ENCODE data around the gene TNKS2.
A peak's percentile ranks its signal among the peaks of the same experiment; 100 is the strongest.
"Not testable (repeated sequence)": the region's sequence is repeated elsewhere in the genome, so short reads cannot be mapped to it uniquely, and the experiment has no call there.

Gene TNKS2

GRCh38 chr10:91788527-91788926 lies 9.7 kb upstream of the TNKS2 start:
- intact Hi-C loops (cut with DNase I) = no loop called here
- no peak for DNase-seq

DNA sequence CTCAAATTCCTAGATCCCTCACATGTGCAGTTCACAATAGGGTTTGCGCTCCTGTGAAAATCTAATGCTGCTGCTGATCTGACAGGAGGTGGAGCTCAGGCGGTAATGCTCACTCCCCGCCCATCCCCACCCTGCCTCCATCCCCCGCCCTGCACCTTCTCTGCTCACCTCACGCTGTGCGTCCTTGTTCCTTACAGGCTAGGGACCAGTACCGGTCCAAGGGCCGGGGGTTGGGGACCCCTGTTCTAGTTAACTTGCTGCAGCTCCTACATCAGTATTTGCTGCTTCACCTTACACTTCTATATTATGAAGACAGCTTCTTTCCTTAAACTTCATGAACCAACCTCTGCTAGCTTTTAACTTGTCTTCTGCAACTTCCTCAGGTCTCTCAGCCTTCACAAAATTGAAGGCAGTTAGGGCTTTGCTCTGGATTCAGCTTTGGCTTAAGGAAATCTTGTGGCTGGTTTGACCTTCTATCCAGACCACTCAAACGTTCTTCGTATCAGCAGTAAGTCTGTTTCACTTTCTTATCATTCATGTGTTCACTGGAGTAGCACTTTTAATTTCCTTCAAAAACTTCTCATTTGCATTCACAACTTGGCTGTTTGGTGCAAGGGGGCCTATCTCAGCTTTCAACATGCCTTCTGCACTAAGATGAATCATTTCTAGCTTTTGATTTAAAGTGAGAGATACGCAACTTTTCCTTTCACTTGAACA lies 1.7 kb upstream of the TNKS2 start:
- intact Hi-C loops (cut with DNase I) = loop anchor here (5.0 to 10.0 kb wide), 2 partner anchors 164 to 778 kb away; partner anchors contain the start of genes IDE and PPP1R3C
- DNase-seq = peak in 6 of 10 donors; percentile 9 to 74 (median 42)

DNA sequence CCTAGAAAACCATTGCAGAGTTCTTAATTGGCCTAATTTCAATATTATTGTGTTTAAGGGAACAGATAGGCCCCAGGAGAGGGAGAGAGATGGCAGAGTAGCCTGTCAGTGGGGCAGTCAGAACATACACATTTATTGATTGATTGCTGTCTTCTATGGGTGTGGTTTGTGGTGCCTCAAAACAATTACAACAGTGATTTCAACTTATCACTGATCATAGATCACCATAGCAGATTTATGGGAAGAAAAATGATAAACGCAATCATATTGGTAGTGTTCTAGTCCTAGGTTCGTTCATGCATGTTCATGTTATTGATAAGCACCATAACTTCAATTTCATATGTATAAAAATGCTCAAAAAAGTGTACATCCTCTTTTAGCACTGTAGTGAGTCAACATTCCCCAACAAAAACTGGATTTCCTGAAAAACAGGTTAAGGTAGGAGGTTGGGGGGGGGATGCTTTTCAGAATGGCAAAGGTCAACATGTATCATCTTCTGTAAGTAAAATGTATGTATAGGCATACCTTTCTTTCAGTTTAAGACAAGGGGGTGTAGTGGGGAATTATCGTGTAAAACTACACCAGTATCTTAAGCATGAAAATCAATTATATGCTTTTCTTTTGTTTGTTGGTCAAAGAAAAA lies 1.1 kb upstream of the TNKS2 start:
- intact Hi-C loops (cut with DNase I) = loop anchor here (5.0 to 10.0 kb wide), 2 partner anchors 165 to 778 kb away; partner anchors contain the start of genes IDE and PPP1R3C
- DNase-seq = no peak

DNA sequence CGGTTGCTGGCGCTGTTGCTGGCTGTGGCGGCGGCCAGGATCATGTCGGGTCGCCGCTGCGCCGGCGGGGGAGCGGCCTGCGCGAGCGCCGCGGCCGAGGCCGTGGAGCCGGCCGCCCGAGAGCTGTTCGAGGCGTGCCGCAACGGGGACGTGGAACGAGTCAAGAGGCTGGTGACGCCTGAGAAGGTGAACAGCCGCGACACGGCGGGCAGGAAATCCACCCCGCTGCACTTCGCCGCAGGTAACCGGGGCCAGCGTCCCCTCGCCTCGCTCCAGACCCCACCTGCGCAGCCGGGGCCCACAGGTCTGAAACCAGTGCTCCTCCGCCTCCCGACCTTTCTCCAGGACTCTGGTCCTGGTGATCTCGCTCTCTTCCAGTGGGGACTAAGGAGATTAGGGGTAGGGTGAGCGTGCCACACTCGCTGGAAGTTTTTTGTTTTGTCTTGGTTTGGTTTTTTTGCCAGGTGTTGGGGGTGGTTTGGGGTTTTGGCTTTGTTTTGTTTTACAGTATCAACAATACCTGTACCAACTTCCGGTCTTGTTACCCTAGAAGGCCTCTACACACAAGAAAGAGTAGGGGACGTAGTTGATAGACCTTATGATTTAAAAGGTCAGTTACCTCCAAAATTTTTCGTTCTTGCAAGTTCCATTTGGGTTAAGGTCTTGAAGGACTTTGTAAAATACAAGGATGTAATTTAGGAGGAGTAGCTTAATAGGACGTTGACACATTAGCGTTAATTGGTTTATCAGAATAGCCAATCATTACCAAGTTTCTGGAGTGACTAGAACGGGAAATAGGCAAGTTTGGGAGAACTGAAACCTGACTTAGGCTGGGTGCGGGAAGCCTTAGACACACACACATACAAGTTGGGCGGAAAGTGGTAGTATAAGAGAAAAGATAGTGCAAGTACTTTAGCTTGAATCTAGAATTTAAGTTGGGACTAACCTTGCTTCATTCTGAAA lies 704 bp downstream of the TNKS2 start:
- intact Hi-C loops (cut with DNase I) = loop anchor here (5.0 to 10.0 kb wide), 2 partner anchors 167 to 776 kb away; partner anchors contain the start of genes IDE and PPP1R3C
- DNase-seq = peak in 6 of 10 donors; percentile 11 to 88 (median 15)

- intact Hi-C loops (cut with DNase I) = loop anchor here (5.0 to 10.0 kb wide), 2 partner anchors 167 to 775 kb away; partner anchors contain the start of genes IDE and PPP1R3C
- DNase-seq = no peak
Observed at GRCh38 chr10:91799612-91799975, 1.4 kb downstream of the TNKS2 start.

- no peak for DNase-seq
- intact Hi-C loops (cut with DNase I) = loop anchor here (10.0 kb wide), 1 partner anchor 105 kb away; the partner anchor contains the start of gene FGFBP3
Observed at GRCh38 chr10:91800182-91800581, 2.0 kb downstream of the TNKS2 start.

DNA sequence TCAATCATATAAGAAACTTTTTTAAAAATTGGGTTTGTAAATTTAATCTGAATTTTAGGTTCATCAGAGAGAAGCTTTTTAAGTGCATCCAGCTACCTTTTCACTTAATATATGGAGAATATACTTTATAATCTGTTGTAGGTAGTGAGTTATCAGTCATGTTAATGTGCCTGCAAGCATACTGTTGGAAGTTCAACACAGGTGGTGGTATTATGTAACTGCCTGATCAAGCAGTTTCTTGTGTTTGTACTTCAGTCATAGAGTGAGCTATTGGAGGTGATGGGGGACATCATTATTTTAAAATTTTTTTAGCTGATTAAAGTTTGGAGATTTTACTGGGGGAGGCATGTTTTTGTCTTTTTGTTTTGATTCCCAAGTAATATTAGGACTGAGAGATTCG lies 2.5 kb downstream of the TNKS2 start:
- no peak for DNase-seq
- intact Hi-C loops (cut with DNase I) = loop anchor here (10.0 kb wide), 1 partner anchor 104 kb away; the partner anchor contains the start of gene FGFBP3

DNA sequence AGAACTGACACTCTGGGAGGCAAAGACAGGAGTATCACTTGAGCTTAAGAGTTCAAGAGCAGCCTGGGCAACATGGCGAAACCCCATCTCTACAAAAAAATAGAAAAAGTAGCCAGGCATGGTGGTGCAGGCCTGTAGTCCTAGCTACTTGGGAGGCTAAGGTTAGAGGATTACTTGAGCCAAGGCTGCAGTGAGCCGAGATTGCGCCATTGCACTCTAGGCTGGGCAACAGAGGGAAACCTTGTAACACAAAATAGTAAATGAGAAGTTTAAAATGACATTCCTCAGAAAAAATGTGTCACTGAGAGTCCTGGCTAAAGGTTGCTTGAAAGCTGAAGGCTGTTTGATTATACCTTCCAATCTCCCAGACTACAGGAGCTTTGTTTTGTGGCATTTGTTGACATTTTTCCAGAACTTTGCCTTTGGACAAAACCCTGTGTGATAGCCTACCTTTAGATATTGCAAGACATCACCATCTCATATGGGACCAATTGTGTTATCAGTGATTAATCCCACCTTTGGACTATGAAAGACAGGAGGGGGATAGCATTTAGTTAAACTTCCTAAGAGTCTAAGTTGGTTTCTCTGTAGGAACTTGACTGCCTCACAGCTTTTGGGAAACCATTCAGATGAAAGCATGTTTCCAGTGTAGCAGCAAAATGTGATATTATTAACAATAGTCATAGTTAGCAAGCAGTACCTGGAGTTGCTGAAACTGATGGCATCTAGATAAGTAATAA lies 5.3 kb downstream of the TNKS2 start:
- no peak for DNase-seq
- intact Hi-C loops (cut with DNase I) = loop anchor here (10.0 kb wide), 1 partner anchor 101 kb away; the partner anchor contains the start of gene FGFBP3

DNA sequence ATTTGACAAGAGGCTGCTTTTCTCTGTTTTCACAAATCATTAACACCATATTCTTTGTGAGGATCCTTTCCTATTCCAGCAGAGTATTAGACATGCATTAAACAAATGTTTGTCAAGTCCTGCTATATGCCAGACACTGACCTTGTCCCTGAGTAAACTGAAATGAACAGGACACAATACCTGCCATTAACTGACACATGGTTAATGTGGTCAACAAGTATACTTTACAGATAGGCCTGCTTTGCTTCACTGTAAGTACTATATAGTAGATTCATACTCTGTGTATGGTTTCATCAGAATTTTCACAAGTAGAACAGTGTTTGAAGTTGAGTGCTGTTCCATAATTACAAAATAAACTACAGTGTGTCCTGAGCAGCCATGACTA lies 5.9 kb downstream of the TNKS2 start:
- intact Hi-C loops (cut with DNase I) = loop anchor here (10.0 kb wide), 1 partner anchor 101 kb away; the partner anchor contains the start of gene FGFBP3
- no peak for DNase-seq

DNA sequence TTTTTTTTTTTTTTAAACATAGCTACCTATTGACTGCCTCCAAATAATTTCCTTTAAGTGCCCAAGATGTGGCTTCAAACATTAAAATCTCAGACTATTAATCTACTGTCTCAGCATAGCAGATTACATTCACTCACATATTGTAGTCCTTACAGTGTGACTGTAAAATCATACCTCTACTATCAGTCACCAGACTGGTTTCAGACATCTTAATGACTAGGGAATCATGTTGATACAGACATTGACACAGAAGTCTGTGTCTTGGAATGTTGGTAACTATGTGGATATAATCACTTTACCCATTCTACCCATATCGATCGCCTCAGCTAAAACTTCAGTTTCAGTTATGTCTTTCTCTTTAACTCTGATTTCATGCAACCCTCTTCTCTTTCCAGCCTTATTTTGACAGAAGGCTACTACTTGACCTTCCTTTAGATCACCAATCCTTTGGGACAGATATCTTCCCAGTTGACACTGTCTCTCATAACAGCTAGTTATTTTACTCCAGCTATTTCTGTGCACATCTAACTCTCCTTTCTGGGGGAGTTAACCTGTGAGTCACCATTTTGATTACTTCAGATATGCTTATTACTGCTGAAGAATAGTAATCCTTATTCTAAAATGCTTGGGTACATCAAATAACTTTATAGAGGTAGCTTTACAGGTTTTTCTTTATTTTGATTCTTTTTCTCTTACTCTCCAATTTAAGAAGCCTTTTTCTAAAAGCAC lies 7.0 kb downstream of the TNKS2 start:
- intact Hi-C loops (cut with DNase I) = loop anchor here (10.0 kb wide), 1 partner anchor 100 kb away; the partner anchor contains the start of gene FGFBP3
- DNase-seq = no peak

DNA sequence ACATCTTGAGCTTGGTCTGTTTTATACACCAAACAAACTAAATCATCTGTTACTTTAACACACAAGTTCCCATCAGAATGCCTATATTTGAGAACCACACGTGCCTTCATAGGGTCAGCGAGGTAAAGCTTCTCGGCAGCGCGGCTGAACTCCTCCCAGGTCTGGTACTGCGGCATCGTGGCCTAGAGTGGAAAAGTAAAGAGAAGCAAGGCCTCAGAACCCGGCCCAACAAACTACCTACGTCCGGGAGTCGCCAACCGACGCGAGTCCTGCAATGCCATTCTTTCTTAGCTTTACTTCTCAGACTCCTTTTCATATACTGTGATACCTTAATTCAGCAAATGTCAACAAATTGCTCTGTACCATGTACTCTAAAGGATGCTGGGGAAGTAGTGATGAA lies 9.0 kb downstream of the TNKS2 start:
- not testable (repeated sequence) for DNase-seq
- intact Hi-C loops (cut with DNase I) = loop anchor here (10.0 kb wide), 1 partner anchor 98 kb away; the partner anchor contains the start of gene FGFBP3

- intact Hi-C loops (cut with DNase I) = no loop called here
- no peak for DNase-seq
Observed at GRCh38 chr10:91813251-91813650, 15.0 kb downstream of the TNKS2 start.

DNA sequence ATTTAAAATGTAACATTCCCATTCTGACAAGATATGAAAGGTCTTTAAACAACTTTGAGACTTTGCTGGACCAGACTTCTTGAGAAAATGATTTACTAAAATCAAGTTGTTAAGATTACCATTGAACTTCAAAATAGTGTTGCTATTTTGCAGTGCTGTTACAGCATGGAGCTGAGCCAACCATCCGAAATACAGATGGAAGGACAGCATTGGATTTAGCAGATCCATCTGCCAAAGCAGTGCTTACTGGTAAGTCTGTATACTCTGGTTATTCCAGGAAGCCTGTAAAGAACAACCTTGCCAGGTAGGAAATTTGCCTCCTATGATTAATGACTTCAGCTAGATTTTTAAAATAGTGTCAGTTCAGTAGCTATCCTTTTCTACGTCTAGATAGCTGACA lies 18.8 kb downstream of the TNKS2 start:
- intact Hi-C loops (cut with DNase I) = no loop called here

GRCh38 chr10:91820144-91820543 lies 21.9 kb downstream of the TNKS2 start:
- intact Hi-C loops (cut with DNase I) = no loop called here
- no peak for DNase-seq

More for the DNA sequence above, 18.8 kb downstream of the TNKS2 start:
- DNase-seq = no peak

- intact Hi-C loops (cut with DNase I) = no loop called here
Observed at GRCh38 chr10:91824076-91824475, 25.9 kb downstream of the TNKS2 start.

DNA sequence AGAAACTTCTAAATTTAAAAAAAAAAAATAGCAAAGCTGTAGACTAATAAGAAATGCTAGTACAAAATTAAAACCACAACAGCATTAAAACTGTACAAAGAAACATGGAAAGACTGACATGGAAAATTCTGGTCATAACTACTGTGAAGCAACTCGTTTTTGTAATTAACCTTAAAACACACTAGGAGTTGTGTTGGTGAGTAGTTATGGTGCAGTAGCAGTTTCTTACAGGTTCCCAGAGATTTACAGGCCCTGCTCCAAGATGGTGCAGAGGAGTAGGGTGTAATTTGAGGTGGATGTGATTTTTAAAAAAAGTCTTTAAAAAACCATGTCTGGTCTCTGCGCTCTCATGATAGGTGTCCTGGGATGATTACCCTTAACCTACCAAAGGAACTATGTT lies 31.0 kb downstream of the TNKS2 start:
- intact Hi-C loops (cut with DNase I) = no loop called here
- no peak for DNase-seq

More at GRCh38 chr10:91824076-91824475, 25.9 kb downstream of the TNKS2 start:
- DNase-seq = no peak

DNA sequence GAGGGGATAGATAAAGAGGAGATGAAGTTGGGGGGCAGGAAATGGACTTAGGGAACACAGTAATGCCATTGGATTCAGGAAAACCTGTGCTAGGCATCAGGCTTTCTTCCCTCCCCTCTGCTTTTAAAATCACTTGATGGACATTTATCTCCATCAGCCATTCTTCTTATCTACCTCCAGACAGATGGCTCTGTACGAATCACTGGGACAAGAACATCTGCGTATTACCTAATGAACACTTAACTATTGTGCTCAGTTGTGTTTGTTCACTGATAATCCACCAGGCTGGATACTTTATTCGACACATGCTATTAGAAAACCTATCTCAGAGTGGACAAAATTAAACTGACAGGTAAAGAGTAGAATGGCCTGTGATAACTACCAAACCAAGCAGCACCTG lies 40.0 kb downstream of the TNKS2 start:
- DNase-seq = no peak
- intact Hi-C loops (cut with DNase I) = no loop called here

DNA sequence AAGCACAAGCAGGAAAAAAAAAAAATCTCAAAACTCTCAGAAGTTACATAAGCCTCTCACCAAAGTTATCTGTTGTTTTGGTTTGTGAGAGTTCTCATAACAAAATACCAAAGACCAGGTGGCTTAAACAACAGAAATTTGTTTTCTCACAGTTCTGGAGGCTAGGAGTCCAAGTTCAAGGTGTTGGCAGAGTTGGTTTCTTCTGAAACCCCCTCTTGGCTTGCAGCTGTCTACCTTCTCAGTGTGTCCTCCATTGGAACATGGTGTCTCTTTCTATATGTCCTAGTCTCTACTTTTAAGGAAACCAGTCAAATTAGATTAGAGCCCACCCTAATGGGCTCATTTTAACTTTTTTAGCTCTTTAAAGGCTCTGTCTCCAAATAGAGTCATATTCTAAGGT lies 44.9 kb downstream of the TNKS2 start:
- intact Hi-C loops (cut with DNase I) = no loop called here
- DNase-seq = no peak

DNA sequence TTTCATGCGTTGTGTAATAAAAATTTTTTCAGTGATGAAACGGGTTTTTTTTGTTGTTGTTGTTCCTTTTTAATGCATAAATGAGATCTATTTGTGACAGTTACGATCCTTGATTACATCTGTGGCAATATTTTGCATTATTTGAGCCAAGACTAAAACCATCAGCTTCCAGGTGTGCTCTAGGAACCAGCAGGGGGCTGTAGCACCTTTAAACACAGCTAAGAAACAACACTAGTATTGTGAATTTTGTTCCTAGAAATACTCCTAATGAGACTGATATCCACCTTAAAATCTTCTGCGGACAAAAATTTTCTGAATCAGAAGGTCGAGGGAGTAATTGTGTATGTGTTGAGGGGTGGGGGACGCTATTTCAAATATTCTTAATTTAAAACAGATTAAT lies 58.4 kb downstream of the TNKS2 start:
- intact Hi-C loops (cut with DNase I) = no loop called here
- no peak for DNase-seq
